ENCODE data around the gene SPOCK1. TPM values are rescaled to one million over a fixed set of nuclear protein-coding genes. Genes with fewer than 3 reads are reported as not detected.

SPOCK1 gene
- total and polyA plus RNA-seq, 9 of the 15 experiments (the other 6 are each of a cell fraction or from before 2014, with no cell fraction given) = 0.01 to 0.35 (median 0.04) TPM; not detected in 6

GRCh38 chr5:137437774-137438173 is 61.4 kb downstream of the SPOCK1 start (continued):
- no peak for TF ChIP-seq HMBOX1 (IDR thresholded peaks at IDR 0.05)

GRCh38 chr5:137433539-137433938 is 65.6 kb downstream of the SPOCK1 start:
- no peak overlapping the region for H3K4me3 ChIP-seq
- CTCF ChIA-PET (ENCODE audit: low intra/inter-chr PET ratio) = no interaction called here
- no peak overlapping the region for H3K27ac ChIP-seq (ENCODE audit: extremely low read depth, low read depth, low read length)
- no peak overlapping the region for H3K4me2 ChIP-seq (ENCODE audit: insufficient read depth, low read length)
- in situ Hi-C loops (cut with MboI) (no loop called here), intact Hi-C loops (cut with micrococcal nuclease) (no loop called here)
- H3K27me3 ChIP-seq (ENCODE audit: control insufficient read depth in 2 of 2, insufficient read depth in 2 of 2, low read length in 2 of 2) = no peaks in the 10 kb centered on the region
- TF ChIP-seq, protein P1, sequence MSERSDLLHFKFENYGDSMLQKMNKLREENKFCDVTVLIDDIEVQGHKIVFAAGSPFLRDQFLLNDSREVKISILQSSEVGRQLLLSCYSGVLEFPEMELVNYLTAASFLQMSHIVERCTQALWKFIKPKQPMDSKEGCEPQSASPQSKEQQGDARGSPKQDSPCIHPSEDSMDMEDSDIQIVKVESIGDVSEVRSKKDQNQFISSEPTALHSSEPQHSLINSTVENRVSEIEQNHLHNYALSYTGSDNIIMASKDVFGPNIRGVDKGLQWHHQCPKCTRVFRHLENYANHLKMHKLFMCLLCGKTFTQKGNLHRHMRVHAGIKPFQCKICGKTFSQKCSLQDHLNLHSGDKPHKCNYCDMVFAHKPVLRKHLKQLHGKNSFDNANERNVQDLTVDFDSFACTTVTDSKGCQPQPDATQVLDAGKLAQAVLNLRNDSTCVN (CRISPR knock-in tag; IDR thresholded peaks at IDR 0.05) = no peak
- no peak for TF ChIP-seq ZNF699 (CRISPR knock-in tag; IDR thresholded peaks at IDR 0.05; ENCODE audit: insufficient replicate concordance)
- no peak for TF ChIP-seq SETDB1 (IDR thresholded peaks at IDR 0.05; ENCODE audit: low read length)
- no peak for TF ChIP-seq SPI1 (IDR thresholded peaks at IDR 0.05; ENCODE audit: borderline replicate concordance, low read depth, low read length)
- TF ChIP-seq NONO (IDR thresholded peaks at IDR 0.05; ENCODE audit: low read depth in 2 of 2, low read length in 1 of 2) = no peak
- FAIRE-seq = no peak
- H4K20me1 ChIP-seq (replicated peaks; ENCODE audit: control insufficient read depth, insufficient read depth, low read length) = no peaks in the 10 kb centered on the region
- POLR2A ChIA-PET = no interaction called here
- ATAC-seq = no peak
- no peaks in the 10 kb centered on the region for H3K9me1 ChIP-seq (ENCODE audit: control insufficient read depth, insufficient read depth, low read length)
- H3K4me1 ChIP-seq (replicated peaks in 1 of 2; ENCODE audit: control insufficient read depth in 2 of 2, insufficient read depth in 2 of 2, low read length in 2 of 2) = no peaks in the 10 kb centered on the region
- WGBS (ENCODE audit: insufficient coverage, low coverage, missing lambda C conversion rate) = 0% methylated on average over 2 of the region's 2 CpGs
- DNase-seq (ENCODE audit: extremely low read depth in 1 of 4, low spot score in 3 of 4) = no peak
- no peak overlapping the region for H2AFZ ChIP-seq (ENCODE audit: low read depth, low read length)
- no peak overlapping the region for H3K9ac ChIP-seq (ENCODE audit: insufficient read depth in 1 of 2, low read depth in 2 of 2, low read length in 2 of 2)
- H3K36me3 ChIP-seq (ENCODE audit: control insufficient read depth, insufficient read depth, low read length) = no peaks in the 10 kb centered on the region
- H3K9me3 ChIP-seq (replicated peaks; ENCODE audit: control insufficient read depth, insufficient read depth, low read depth, low read length) = no peaks in the 10 kb centered on the region
- no TSS peak for BruUV-seq (replicated peaks)
- no peaks in the 10 kb centered on the region for H3K79me2 ChIP-seq (ENCODE audit: control insufficient read depth, insufficient read depth, low read length)
